GM06990 (cell line): ENCODE measurements around the gene MTA2.
"Not testable (repeated sequence)": the region's sequence is repeated elsewhere in the genome, so short reads cannot be mapped to it uniquely, and the experiment has no call there.

Experiments
- DNase-seq: peaks from one replicate; pipeline ENCODE4 v3.0.0-alpha.2; 2011; ENCODE audit not compliant: insufficient read length; ENCODE audit errors: extremely low read depth
- H3K27me3 ChIP-seq: replicated peaks from 2 replicates; pipeline ENCODE4 v1.6.0; 2011; ENCODE audit warnings: low read length; ENCODE audit not compliant: control insufficient read depth, insufficient read depth
- H3K36me3 ChIP-seq: 2 replicates; pipeline ENCODE4 v1.5.1; 2011; ENCODE audit warnings: low read length; ENCODE audit not compliant: control insufficient read depth, insufficient read depth
- H3K4me3 ChIP-seq: replicated peaks from 2 replicates; pipeline ENCODE4 v1.5.1; 2011; ENCODE audit warnings: low read depth, mild to moderate bottlenecking, control low read depth, low read length
- CTCF ChIP-seq: IDR thresholded peaks from 2 replicates; pipeline ENCODE4 v1.5.1; 2011; ENCODE audit warnings: low read length, control low read depth, mild to moderate bottlenecking, inconsistent platforms; ENCODE audit not compliant: insufficient read depth, poor library complexity, severe bottlenecking

The MTA2 gene

GRCh38 chr11:62554387-62555167, 47.1 kb downstream of the MTA2 start:
- H3K36me3 ChIP-seq: peaks cover 8% of the 10 kb centered on the region
- no peak overlapping the region for H3K4me3 ChIP-seq
- H3K27me3 ChIP-seq: no peaks in the 10 kb centered on the region
- no peak for DNase-seq
- TF ChIP-seq CTCF: no peak

GRCh38 chr11:62553839-62554361, 47.8 kb downstream of the MTA2 start:
- H3K36me3 ChIP-seq: peaks cover 3% of the 10 kb centered on the region
- DNase-seq: no peak
- no peaks in the 10 kb centered on the region for H3K27me3 ChIP-seq
- TF ChIP-seq CTCF: no peak
- H3K4me3 ChIP-seq: no peak overlapping the region

GRCh38 chr11:62553080-62553838, 48.4 kb downstream of the MTA2 start:
- DNase-seq: no peak
- H3K4me3 ChIP-seq: no peak overlapping the region
- no peaks in the 10 kb centered on the region for H3K36me3 ChIP-seq
- TF ChIP-seq CTCF: no peak
- H3K27me3 ChIP-seq: no peaks in the 10 kb centered on the region

- Histone ChIP-seq H3K36me3 (no peaks in the 10 kb centered on the region), H3K4me3 (no peak overlapping the region), H3K27me3 (no peaks in the 10 kb centered on the region)
- no peak for TF ChIP-seq CTCF
- no peak for DNase-seq
These were observed 49.1 kb downstream of the MTA2 start for GRCh38 chr11:62552485-62553079.

GRCh38 chr11:62550478-62550877, 51.2 kb downstream of the MTA2 start:
- H3K4me3 ChIP-seq, H3K27me3 ChIP-seq, DNase-seq, H3K36me3 ChIP-seq: not testable (repeated sequence)
